Body of pancreas (tissue), 4 donors: ENCODE results near the gene ADGRL3. TPM values are rescaled to one million over a fixed set of nuclear protein-coding genes. Genes with fewer than 3 reads are reported as not detected.

Source experiments
- ATAC-seq: fragments of 150-250 bp; one replicate; pipeline ENCODE4 v1.9.1; 2016
- DNase-seq, 4 donors: peaks; one replicate each; pipeline ENCODE4 v3.0.0-alpha.2; 2019
- H3K27ac ChIP-seq, 4 donors: fragments of 200-600 bp; sonication (generic); 1 replicate in 3 of 4; 2 replicates in 1 of 4; pipeline versions ENCODE4 v1.5.1 to v1.6.1; 2016 to 2019; ENCODE audit warnings: mild to moderate bottlenecking in 1 of 4, mixed read lengths in 1 of 4, moderate library complexity in 1 of 4
- H3K27me3 ChIP-seq, 2 donors: fragments of 200-600 bp; sonication (generic); one replicate each; pipeline ENCODE4 v1.6.0; 2016; ENCODE audit warnings: mild to moderate bottlenecking in 1 of 2
- H3K36me3 ChIP-seq, 2 donors: fragments of 200-600 bp; sonication (generic); replicated peaks in 1 of 2; 2 replicates each; pipeline ENCODE4 v1.5.1; 2016; ENCODE audit warnings: low read depth in 2 of 2; ENCODE audit not compliant: insufficient read depth in 1 of 2
- H3K4me1 ChIP-seq: fragments of 200-600 bp; sonication (generic); one replicate; pipeline ENCODE4 v1.6.0; 2016
- H3K4me3 ChIP-seq, 2 donors: fragments of 200-600 bp; sonication (generic); 1 replicate in 1 of 2; 2 replicates in 1 of 2; pipeline ENCODE4 v1.5.1; 2016 to 2019
- H3K9me3 ChIP-seq, 3 donors: fragments of 200-600 bp; sonication (generic); 1 replicate in 2 of 3; 2 replicates in 1 of 3; pipeline ENCODE4 v1.5.1; 2016
- POLR2A ChIP-seq, 3 donors: fragments of 450-650 bp; IDR thresholded peaks; one replicate each; pipeline ENCODE4 v1.6.1; 2016; ENCODE audit warnings: antibody characterized with exemption in 3 of 3, mild to moderate bottlenecking in 2 of 3
- WGBS, 2 donors: methylation state at CpG; one replicate each; pipeline ENCODE4 v1.1.5; 2017; 5-methylcytosine and 5-hydroxymethylcytosine counted together
- intact Hi-C: fragments of 100-400 bp; cut with DNase I; formaldehyde crosslinking; loops from one replicate; pipeline ENCODE4 v1.15.1; 2023
- total RNA-seq, 2 donors: library from RNA; depleted of rRNA; stranded (reverse); fragments of >200 nt; gene quantifications; one replicate each; pipeline ENCODE4 v1.1.0, GENCODE V29; 2016
- TF ChIP-seq, protein P1 (sequence below), 7 experiments: fragments of 450-650 bp in 4 of 7; fragments of 200-600 bp in 3 of 7; sonication (generic) in 3 of 7; IDR thresholded peaks; one replicate each; pipeline ENCODE4 v1.5.1; 2016 to 2019; ENCODE audit warnings: antibody characterized with exemption in 7 of 7

Gene ADGRL3
- total RNA-seq, 2 donors from 2014 or later, result 0.33 to 1.0 TPM

DNA sequence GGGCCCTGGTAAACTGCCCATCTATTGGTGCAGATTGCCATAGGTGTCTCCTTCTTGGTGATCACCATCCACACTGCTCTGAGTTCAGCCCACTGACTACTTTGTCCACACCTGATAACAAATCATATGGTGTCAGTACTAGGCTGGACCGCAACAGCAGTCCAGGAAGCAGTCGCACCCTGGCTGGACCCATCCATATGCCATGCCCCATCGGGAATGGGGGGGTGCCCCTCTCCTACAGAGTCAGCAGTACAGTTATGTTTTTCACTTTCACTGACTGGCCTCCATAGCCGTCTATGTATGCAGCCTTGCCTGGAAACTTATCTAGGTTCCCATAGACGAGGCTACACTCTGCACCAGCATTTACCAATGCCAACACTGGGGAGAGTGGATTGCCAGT, 226.1 kb downstream of the ADGRL3 start:
- no peak for TF ChIP-seq POLR2A (IDR thresholded peaks at IDR 0.05)
- TF ChIP-seq, protein P1, sequence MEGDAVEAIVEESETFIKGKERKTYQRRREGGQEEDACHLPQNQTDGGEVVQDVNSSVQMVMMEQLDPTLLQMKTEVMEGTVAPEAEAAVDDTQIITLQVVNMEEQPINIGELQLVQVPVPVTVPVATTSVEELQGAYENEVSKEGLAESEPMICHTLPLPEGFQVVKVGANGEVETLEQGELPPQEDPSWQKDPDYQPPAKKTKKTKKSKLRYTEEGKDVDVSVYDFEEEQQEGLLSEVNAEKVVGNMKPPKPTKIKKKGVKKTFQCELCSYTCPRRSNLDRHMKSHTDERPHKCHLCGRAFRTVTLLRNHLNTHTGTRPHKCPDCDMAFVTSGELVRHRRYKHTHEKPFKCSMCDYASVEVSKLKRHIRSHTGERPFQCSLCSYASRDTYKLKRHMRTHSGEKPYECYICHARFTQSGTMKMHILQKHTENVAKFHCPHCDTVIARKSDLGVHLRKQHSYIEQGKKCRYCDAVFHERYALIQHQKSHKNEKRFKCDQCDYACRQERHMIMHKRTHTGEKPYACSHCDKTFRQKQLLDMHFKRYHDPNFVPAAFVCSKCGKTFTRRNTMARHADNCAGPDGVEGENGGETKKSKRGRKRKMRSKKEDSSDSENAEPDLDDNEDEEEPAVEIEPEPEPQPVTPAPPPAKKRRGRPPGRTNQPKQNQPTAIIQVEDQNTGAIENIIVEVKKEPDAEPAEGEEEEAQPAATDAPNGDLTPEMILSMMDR (IDR thresholded peaks at IDR 0.05), result no peak
- WGBS, 2 donors, result 61 to 75% methylated on average over 5 of the region's 5 CpGs
- DNase-seq (no peak), ATAC-seq (no peak)
- Histone ChIP-seq H3K36me3 (no peaks in the 10 kb centered on the region), H3K9me3 (no peaks in the 10 kb centered on the region), H3K27me3 (no peaks in the 10 kb centered on the region), H3K27ac (no peak overlapping the region), H3K4me3 (no peak overlapping the region), H3K4me1 (no peaks in the 10 kb centered on the region)
- intact Hi-C loops, result no loop called here

DNA sequence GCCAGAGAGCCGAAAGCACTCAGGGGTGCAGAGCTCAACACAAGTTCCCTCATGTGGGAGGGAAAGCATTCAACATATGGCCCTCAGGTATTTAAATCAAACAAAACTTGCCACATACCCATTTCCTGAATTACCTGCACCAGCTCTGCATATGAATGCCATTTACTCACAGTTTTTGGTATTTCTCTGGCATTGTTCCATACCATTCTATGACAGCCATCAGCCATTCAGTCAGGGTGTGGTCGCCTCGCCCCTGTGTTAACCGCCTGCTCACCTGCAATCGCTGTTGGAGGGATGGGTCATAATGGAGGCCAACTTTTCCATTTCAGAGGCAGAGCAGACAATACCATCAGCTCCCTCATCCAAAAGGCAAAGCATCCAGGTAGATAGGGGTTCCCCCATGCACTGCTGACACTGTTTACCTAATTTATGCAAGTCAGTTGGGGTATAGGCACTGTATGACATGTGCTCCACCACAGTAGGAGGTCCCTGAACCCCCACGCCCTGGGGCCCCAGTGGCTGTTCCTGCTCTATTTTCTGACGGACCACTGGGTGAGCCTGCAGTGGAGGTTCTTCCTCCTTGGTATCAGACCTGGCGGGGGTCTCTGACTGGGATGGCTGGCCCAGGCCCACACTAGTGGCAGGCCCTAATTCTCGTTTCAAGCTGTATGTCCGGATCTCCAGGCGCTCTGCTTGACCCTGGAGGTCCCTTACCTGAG, 227.1 kb downstream of the ADGRL3 start:
- H3K4me1 ChIP-seq, result no peaks in the 10 kb centered on the region
- no peaks in the 10 kb centered on the region for H3K27me3 ChIP-seq
- no peak overlapping the region for H3K27ac ChIP-seq
- no peaks in the 10 kb centered on the region for H3K36me3 ChIP-seq
- 77 to 94% methylated on average over 8 to 11 of the region's 11 CpGs for WGBS, 2 donors
- no peak overlapping the region for H3K4me3 ChIP-seq
- TF ChIP-seq, protein P1 (IDR thresholded peaks at IDR 0.05), result no peak
- TF ChIP-seq POLR2A (IDR thresholded peaks at IDR 0.05), result no peak
- DNase-seq (no peak), ATAC-seq (no peak)
- intact Hi-C loops, result no loop called here
- H3K9me3 ChIP-seq, result no peaks in the 10 kb centered on the region

DNA sequence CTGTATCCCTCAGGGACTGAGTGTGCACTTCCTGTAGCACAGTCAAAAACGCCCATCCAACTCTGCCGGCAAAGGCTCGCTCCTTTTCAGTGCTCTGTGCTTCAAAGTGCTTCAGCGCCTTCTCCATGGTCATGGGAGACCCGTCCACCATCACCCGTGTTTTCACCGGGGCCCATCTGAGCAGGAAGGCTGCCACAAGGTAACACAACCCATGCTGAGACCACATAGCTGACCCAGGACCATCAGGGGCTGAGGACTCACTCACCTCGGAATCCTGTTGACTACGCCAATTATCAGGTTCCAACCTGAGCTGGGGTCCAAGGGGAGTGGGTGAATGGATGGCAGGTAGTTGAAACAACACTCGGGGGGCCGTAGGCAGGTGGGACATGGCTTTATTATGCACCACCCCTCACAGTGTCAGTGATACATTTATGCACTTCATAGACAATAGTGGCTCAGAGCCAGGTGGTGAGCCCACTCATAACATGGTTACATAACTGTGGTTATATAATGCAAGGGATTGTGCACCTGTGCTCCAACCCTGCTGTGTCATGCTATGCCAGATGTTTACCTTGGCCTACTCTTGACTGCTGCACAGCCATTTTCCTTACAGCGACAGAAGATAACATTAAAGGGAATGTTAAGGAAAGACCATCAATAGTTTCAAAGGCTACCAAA, 227.8 kb downstream of the ADGRL3 start:
- ATAC-seq, result no peak
- H3K9me3 ChIP-seq, result no peaks in the 10 kb centered on the region
- 66 to 76% methylated on average over 5 to 12 of the region's 12 CpGs for WGBS, 2 donors
- H3K36me3 ChIP-seq, result no peaks in the 10 kb centered on the region
- H3K4me1 ChIP-seq, result no peaks in the 10 kb centered on the region
- H3K4me3 ChIP-seq, result no peak overlapping the region
- TF ChIP-seq, protein P1 (IDR thresholded peaks at IDR 0.05), result no peak
- TF ChIP-seq POLR2A (IDR thresholded peaks at IDR 0.05), result no peak
- no peak overlapping the region for H3K27ac ChIP-seq
- DNase-seq, result no peak
- no peaks in the 10 kb centered on the region for H3K27me3 ChIP-seq
- intact Hi-C loops, result no loop called here

DNA sequence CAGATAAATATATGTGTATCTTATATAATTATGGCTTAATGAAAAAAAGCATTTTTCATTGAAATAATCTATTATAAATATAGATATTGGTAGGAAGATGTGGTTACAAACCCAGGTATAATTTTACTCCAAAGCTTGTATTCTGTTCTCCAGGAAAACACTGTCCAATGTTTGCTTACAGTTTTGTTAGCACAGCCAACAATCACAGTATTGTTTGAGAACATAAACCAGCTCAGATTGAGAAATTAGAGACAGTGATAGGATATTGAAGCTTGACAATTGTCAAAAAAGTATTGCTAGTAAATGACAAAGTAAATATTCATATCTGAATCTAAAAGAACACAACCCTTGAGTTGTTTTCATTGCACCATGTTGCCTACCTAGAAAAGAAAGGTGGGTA, 228.8 kb downstream of the ADGRL3 start:
- intact Hi-C loops, result no loop called here

More for the DNA sequence above, 228.8 kb downstream of the ADGRL3 start:
- DNase-seq, result no peak
- H3K9me3 ChIP-seq, result no peaks in the 10 kb centered on the region
- no peaks in the 10 kb centered on the region for H3K36me3 ChIP-seq
- ATAC-seq, result no peak
- H3K27me3 ChIP-seq, result no peaks in the 10 kb centered on the region
- no peak for TF ChIP-seq POLR2A (IDR thresholded peaks at IDR 0.05)
- TF ChIP-seq, protein P1 (IDR thresholded peaks at IDR 0.05), result no peak
- no peak overlapping the region for H3K27ac ChIP-seq
- H3K4me3 ChIP-seq, result no peak overlapping the region
- no peaks in the 10 kb centered on the region for H3K4me1 ChIP-seq
